HG03025 (cell line): ENCODE data around the gene TMTC1.

ENCODE experiments used
- ATAC-seq: cut with Tn5 transposase; IDR thresholded peaks from one replicate; pipeline ENCODE4 v1.9.1; 2021; ENCODE audit warnings: mild to moderate bottlenecking, moderate library complexity; ENCODE audit not compliant: unreplicated experiment, low FRiP score

The TMTC1 gene

GRCh38 chr12:29742646-29743045 is 41.1 kb downstream of the TMTC1 start:
- no peak for ATAC-seq

GRCh38 chr12:29741342-29742241 is 42.1 kb downstream of the TMTC1 start:
- no peak for ATAC-seq

- ATAC-seq: no peak
These were observed 44.3 kb downstream of the TMTC1 start for GRCh38 chr12:29739279-29739991.

DNA sequence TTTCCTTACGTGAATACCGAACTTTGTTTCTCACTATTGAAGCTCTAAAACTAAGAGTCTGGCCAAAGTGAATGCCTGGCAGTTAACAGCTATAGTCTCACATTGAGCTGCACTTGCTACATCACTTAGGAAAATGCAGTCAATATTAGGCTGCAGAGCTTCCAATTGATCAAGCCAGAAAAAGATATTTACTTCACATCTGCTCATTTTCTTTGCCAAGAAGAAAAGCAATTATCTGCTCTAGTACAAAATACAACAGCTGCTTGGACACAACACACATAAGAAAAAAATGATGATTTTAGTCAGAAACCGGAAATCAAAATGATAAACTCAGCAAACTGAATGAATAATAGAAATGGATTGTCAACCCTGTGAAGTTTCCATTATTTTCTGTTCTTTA is 45.4 kb downstream of the TMTC1 start:
- ATAC-seq: no peak

- ATAC-seq: no peak
These were observed 46.1 kb downstream of the TMTC1 start for GRCh38 chr12:29737644-29738043.

GRCh38 chr12:29735604-29736003 is 48.1 kb downstream of the TMTC1 start:
- ATAC-seq: no peak

- ATAC-seq: no peak
These were observed 49.0 kb downstream of the TMTC1 start for GRCh38 chr12:29734734-29735133.

- ATAC-seq: no peak
These were observed 49.4 kb downstream of the TMTC1 start for GRCh38 chr12:29734305-29734704.

- ATAC-seq: no peak
These were observed 50.2 kb downstream of the TMTC1 start for GRCh38 chr12:29733501-29733900.

- no peak for ATAC-seq
These were observed 50.7 kb downstream of the TMTC1 start for GRCh38 chr12:29733060-29733459.

- ATAC-seq: no peak
These were observed 51.1 kb downstream of the TMTC1 start for GRCh38 chr12:29732593-29732992.

- no peak for ATAC-seq
These were observed 51.6 kb downstream of the TMTC1 start for GRCh38 chr12:29732191-29732590.

DNA sequence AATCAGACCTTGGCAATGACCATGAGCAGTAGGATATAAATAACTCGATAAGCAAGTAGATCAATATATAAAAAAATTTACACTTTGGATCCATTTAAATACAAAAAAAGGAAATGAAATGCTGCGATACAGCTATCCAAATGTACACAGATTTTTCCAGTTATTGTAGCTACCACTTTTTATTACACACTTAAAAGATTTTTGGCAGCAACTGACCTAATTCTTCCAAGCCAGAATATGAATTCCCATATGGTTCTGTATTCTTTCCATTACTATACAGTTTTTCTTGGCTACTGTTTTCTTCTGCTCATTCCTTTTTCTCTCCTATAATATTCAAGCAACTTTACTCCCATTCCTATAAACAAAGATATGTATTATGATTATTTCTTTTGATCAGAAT is 52.2 kb downstream of the TMTC1 start:
- ATAC-seq: no peak

- no peak for ATAC-seq
These were observed 53.3 kb downstream of the TMTC1 start for GRCh38 chr12:29730481-29730880.

- ATAC-seq: no peak
These were observed 55.7 kb downstream of the TMTC1 start for GRCh38 chr12:29728030-29728429.

DNA sequence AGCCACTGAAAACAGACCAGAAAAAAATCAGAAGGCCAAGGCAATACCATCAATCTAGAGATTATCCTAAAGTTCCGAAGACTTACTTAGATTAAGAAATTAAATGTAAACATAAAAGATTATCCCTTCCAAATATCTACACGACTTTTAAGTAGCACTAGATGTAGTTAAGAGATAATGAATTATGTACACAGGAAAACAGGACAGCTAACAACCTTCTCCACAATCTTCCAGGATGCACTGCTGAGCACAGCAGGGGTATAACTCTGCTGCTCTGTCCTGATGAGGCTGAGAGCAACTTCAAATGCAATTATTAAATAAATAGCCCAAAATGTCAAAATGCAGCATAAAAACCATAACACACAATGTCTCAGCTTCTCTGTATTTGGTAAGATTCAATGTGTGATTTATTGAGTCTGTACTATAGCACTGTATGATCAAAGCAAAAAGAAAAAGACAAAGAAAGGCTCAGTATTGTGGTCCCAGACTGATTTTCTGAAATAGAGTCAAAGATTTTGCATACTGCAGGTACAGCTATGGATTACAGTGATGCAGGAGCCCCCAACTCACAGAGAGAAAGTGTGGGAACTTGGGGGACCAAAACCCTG is 56.9 kb downstream of the TMTC1 start:
- no peak for ATAC-seq

- ATAC-seq: no peak
These were observed 57.4 kb downstream of the TMTC1 start for GRCh38 chr12:29726321-29726692.

DNA sequence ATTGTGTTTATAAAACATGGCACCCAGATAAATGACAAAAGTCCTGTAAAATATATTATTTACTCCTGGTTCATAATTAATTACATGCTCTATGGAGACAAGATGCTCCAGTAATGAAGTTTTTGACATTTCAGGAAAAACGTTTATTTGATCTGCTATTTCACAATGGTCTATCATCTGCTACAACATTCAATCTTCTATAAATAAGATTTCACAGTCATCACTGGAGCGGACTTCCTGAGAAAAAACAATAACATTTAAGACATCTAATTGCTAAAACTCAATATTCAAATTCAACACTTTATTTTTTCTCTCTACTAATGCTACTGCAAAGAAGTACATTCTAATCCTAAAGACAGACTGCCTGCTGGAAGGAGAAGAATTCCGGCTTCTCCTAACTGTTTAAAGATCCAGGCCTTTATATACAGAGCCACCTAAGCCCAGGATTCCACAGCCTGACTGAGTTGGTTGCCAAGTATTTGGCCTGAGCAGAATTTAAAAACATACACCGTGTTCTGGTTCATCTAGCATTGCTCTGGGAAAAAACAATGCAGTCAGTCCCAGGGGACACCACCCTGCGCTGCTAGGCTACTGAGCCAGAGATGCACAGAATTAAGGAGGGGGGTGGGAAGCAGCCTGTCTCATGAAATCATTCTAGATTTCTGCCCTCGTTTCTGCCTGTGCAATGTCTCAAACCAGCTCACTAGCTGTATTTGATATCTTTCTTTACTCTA is 58.0 kb downstream of the TMTC1 start:
- ATAC-seq: no peak

DNA sequence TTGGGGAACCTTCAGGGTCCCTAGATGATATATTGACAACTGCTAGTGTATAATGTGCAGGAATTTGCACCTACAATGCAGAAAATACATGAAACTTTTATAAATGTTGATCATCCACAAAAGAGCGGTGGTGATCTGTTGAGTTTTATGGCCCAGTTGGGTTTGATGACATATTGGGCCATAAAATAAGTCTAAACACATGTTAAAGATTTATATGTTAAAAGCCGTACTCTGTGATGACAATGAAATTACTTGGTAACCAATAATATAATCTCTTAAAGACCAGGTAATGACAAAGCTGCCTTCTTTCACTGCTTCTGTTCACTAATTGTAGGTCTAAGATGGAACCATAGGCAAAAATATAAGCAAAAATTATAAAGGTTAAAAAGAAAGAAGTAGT is 61.6 kb downstream of the TMTC1 start:
- ATAC-seq: no peak

- ATAC-seq: no peak
These were observed 64.4 kb downstream of the TMTC1 start for GRCh38 chr12:29719381-29719780.
